ENCODE data around the gene HSPA1B. TPM values are rescaled to one million over a fixed set of nuclear protein-coding genes. Genes with fewer than 3 reads are reported as not detected.

HSPA1B gene
- total and polyA plus RNA-seq, 2 donors (not counting 1 experiment from before 2014, with no cell fraction given): 79.2 to 145 TPM

- Histone ChIP-seq H3K9me3 (ENCODE audit: control extremely low read depth in 1 of 3, control insufficient read depth in 2 of 3, insufficient read depth in 1 of 3, low read length in 2 of 3) (no peaks in the 10 kb centered on the region), H3K27me3 (replicated peaks in 1 of 4; ENCODE audit: control extremely low read depth in 1 of 4, control insufficient read depth in 3 of 4, insufficient read depth in 4 of 4, low read length in 3 of 4) (no peaks in the 10 kb centered on the region), H3K36me3 (replicated peaks in 1 of 2; ENCODE audit: control extremely low read depth in 1 of 2, control insufficient read depth in 1 of 2, extremely low read depth in 1 of 2, insufficient read depth in 2 of 2, low read length in 1 of 2) (peaks cover 0 to 28% of the 10 kb centered on the region in 2 experiments), H3K79me2 (ENCODE audit: control insufficient read depth, insufficient read depth, low read length) (no peaks in the 10 kb centered on the region), H2AFZ (ENCODE audit: insufficient read depth, low read depth, low read length, poor library complexity, severe bottlenecking) (no peak overlapping the region), H3K4me3 (ENCODE audit: control extremely low read depth in 1 of 5, extremely low read depth in 1 of 5, insufficient read depth in 1 of 5, low read depth in 2 of 5, low read length in 4 of 5) (no peak overlapping the region), H3K9ac (ENCODE audit: low read length) (no peak overlapping the region), H4K20me1 (ENCODE audit: control insufficient read depth, insufficient read depth, low read length, poor library complexity, severe bottlenecking) (no peaks in the 10 kb centered on the region), H3K4me1 (ENCODE audit: control insufficient read depth in 2 of 2, insufficient read depth in 2 of 2, low read length in 2 of 2) (no peaks in the 10 kb centered on the region), H3K27ac (ENCODE audit: low read length in 2 of 2) (no peak overlapping the region), H3K4me2 (replicated peaks; ENCODE audit: low read depth, low read length, poor library complexity, severe bottlenecking) (no peak overlapping the region)
- ATAC-seq (ENCODE audit: low read depth) (no peak), DNase-seq (no peak)
- intact Hi-C loops (cut with micrococcal nuclease): no loop called here
- TF ChIP-seq CTCF (IDR thresholded peaks at IDR 0.05) (no peak), EZH2 (IDR thresholded peaks at IDR 0.05; ENCODE audit: borderline replicate concordance, insufficient read depth, low read depth, low read length, poor library complexity, severe bottlenecking) (no peak)
- ChIA-PET CTCF (interaction anchor here (0.9 to 1.7 kb wide), 2 partner anchors 14 to 44 kb away, joined by 4 read pairs; no protein-coding TSS in a partner anchor), POLR2A (no interaction called here)
- Mint-ChIP-seq H3K4me1 (no peaks in the 10 kb centered on the region), H3K4me3 (no peak overlapping the region), H3K27ac (no peak overlapping the region), H3K9me3 (ENCODE audit: insufficient read depth) (no peaks in the 10 kb centered on the region), H3K27me3 (no peaks in the 10 kb centered on the region)
- WGBS (ENCODE audit: insufficient coverage): 79% methylated on average over 10 of the region's 10 CpGs
These were observed 50.2 kb downstream of the HSPA1B start for GRCh38 chr6:31877651-31878161.

GRCh38 chr6:31878222-31878621 lies 50.7 kb downstream of the HSPA1B start:
- no peaks in the 10 kb centered on the region for H3K9me3 Mint-ChIP-seq (ENCODE audit: insufficient read depth)
- POLR2A ChIA-PET: interaction anchor here (0.6 kb wide), 1 partner anchor 23 kb away, joined by 4 read pairs; the partner anchor contains the start of gene ZBTB12
- Histone ChIP-seq H3K4me2 (replicated peaks; ENCODE audit: low read depth, low read length, poor library complexity, severe bottlenecking) (no peak overlapping the region), H3K36me3 (replicated peaks in 1 of 2; ENCODE audit: control extremely low read depth in 1 of 2, control insufficient read depth in 1 of 2, extremely low read depth in 1 of 2, insufficient read depth in 2 of 2, low read length in 1 of 2) (peaks cover 0 to 33% of the 10 kb centered on the region in 2 experiments), H3K27me3 (replicated peaks in 1 of 4; ENCODE audit: control extremely low read depth in 1 of 4, control insufficient read depth in 3 of 4, insufficient read depth in 4 of 4, low read length in 3 of 4) (no peaks in the 10 kb centered on the region), H3K79me2 (ENCODE audit: control insufficient read depth, insufficient read depth, low read length) (no peaks in the 10 kb centered on the region), H3K9me3 (ENCODE audit: control extremely low read depth in 1 of 3, control insufficient read depth in 2 of 3, insufficient read depth in 1 of 3, low read length in 2 of 3) (no peaks in the 10 kb centered on the region), H3K9ac (ENCODE audit: low read length) (no peak overlapping the region), H2AFZ (ENCODE audit: insufficient read depth, low read depth, low read length, poor library complexity, severe bottlenecking) (no peak overlapping the region), H4K20me1 (ENCODE audit: control insufficient read depth, insufficient read depth, low read length, poor library complexity, severe bottlenecking) (no peaks in the 10 kb centered on the region), H3K4me1 (ENCODE audit: control insufficient read depth in 2 of 2, insufficient read depth in 2 of 2, low read length in 2 of 2) (no peaks in the 10 kb centered on the region), H3K27ac (ENCODE audit: low read length in 2 of 2) (no peak overlapping the region), H3K4me3 (ENCODE audit: control extremely low read depth in 1 of 5, extremely low read depth in 1 of 5, insufficient read depth in 1 of 5, low read depth in 2 of 5, low read length in 4 of 5) (no peak overlapping the region)
- 93% methylated on average over 3 of the region's 3 CpGs for WGBS (ENCODE audit: insufficient coverage)
- no peak overlapping the region for H3K4me3 Mint-ChIP-seq
- H3K27ac Mint-ChIP-seq: no peak overlapping the region
- no peaks in the 10 kb centered on the region for H3K4me1 Mint-ChIP-seq
- CTCF ChIA-PET: interaction anchor here (0.9 to 1.7 kb wide), 2 partner anchors 14 to 44 kb away, joined by 4 read pairs; no protein-coding TSS in a partner anchor
- DNase-seq: no peak
- no peak for ATAC-seq (ENCODE audit: low read depth)
- no peak for TF ChIP-seq EZH2 (IDR thresholded peaks at IDR 0.05; ENCODE audit: borderline replicate concordance, insufficient read depth, low read depth, low read length, poor library complexity, severe bottlenecking)
- no peak for TF ChIP-seq CTCF (IDR thresholded peaks at IDR 0.05)
- no peaks in the 10 kb centered on the region for H3K27me3 Mint-ChIP-seq
- intact Hi-C loops (cut with micrococcal nuclease): no loop called here

All from B cell (primary cell).